AG04450 (cell line): Measurements from ENCODE around the gene CENPC. TPM values are rescaled to one million over a fixed set of nuclear protein-coding genes. Genes with fewer than 3 reads are reported as not detected.

ENCODE experiments used
- CTCF ChIA-PET: fragments of 300-600, 350-600 bp; formaldehyde crosslinking; extraction: SDS; loops from one replicate; lab custom pipeline; 2022; ENCODE audit warnings: antibody characterized with exemption, inconsistent platforms; lab: Charles Lee
- POLR2A ChIA-PET: fragments of 350-600 bp; formaldehyde crosslinking; extraction: SDS; loops from one replicate; lab custom pipeline; 2021; ENCODE audit warnings: antibody characterized with exemption, inconsistent platforms; lab: Yijun Ruan, JAX
- DNase-seq: peaks from one replicate; pipeline ENCODE4 v3.0.0-alpha.2; 2011; ENCODE audit warnings: low read depth, low spot score
- H3K27ac ChIP-seq: one replicate; pipeline ENCODE4 v1.5.1; 2012; ENCODE audit warnings: low read depth, low read length, control low read depth
- H3K27me3 ChIP-seq: one replicate; pipeline ENCODE4 v1.6.0; 2012; ENCODE audit warnings: low read length; ENCODE audit not compliant: control insufficient read depth, insufficient read depth
- H3K4me3 ChIP-seq: 2 replicates; pipeline ENCODE4 v1.5.1; 2011; ENCODE audit warnings: mild to moderate bottlenecking, low read depth, low read length, control low read depth
- H3K9me3 ChIP-seq: 2 replicates; pipeline ENCODE4 v1.5.1; 2012; ENCODE audit warnings: low read length; ENCODE audit not compliant: control insufficient read depth, insufficient read depth
- polyA plus RNA-seq: library from polyadenylated mRNA; depleted of rRNA; stranded (reverse); fragments of >200 nt; gene quantifications from 2 replicates; pipeline ENCODE4 v1.2.3, GENCODE V29; 2011
- TF ChIP-seq, protein P1 (sequence below): IDR thresholded peaks from 2 replicates; pipeline ENCODE4 v1.5.1; 2011; ENCODE audit warnings: low read depth, low read length, control low read depth, inconsistent platforms

Gene CENPC
- polyA plus RNA-seq, 1 experiment = 8.0 TPM

DNA sequence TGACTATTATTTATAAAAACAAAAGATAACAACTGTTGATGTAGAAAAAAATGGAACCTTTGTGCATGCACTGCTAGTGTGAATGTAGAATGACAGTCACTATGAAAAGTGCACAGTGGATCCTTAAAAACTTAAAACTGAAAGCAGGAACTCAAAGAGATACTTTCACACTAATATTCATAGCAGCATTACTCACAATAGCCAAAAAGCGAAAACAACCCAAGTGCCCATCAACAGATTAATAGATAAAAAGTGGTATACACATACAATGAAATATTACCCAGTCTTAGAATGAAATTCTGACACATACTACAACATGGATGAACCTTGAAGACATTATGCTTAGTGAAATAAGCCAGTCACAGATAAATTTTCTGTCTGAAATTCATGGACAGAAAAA lies 23.8 kb downstream of the CENPC start:
- Histone ChIP-seq H3K4me3 (no peak overlapping the region), H3K9me3 (no peaks in the 10 kb centered on the region), H3K27me3 (no peaks in the 10 kb centered on the region), H3K27ac (no peak overlapping the region)
- ChIA-PET POLR2A (no interaction called here), CTCF (no interaction called here)
- TF ChIP-seq, protein P1, sequence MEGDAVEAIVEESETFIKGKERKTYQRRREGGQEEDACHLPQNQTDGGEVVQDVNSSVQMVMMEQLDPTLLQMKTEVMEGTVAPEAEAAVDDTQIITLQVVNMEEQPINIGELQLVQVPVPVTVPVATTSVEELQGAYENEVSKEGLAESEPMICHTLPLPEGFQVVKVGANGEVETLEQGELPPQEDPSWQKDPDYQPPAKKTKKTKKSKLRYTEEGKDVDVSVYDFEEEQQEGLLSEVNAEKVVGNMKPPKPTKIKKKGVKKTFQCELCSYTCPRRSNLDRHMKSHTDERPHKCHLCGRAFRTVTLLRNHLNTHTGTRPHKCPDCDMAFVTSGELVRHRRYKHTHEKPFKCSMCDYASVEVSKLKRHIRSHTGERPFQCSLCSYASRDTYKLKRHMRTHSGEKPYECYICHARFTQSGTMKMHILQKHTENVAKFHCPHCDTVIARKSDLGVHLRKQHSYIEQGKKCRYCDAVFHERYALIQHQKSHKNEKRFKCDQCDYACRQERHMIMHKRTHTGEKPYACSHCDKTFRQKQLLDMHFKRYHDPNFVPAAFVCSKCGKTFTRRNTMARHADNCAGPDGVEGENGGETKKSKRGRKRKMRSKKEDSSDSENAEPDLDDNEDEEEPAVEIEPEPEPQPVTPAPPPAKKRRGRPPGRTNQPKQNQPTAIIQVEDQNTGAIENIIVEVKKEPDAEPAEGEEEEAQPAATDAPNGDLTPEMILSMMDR = no peak
- DNase-seq = no peak

DNA sequence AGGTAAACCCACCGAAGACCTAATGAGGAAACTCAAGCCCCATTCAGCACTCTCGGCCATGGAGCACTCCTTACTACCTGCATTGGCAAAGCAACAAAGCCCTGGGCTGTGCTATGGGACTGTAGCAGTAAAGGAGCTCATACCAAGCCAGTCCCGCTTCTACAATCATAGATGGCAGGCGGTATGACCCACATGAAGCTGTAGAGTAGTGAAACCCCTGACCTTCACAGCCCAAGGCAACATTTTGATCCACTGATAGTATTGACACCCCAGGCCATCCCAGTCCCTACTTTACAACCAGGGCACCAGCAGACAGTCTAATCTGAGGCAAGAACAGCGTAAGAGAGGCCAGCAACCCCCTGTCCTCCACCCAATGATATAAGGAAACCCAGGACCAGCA lies 25.2 kb downstream of the CENPC start:
- ChIA-PET POLR2A (no interaction called here), CTCF (no interaction called here)
- H3K27me3 ChIP-seq = no peaks in the 10 kb centered on the region
- no peak for DNase-seq
- no peaks in the 10 kb centered on the region for H3K9me3 ChIP-seq
- no peak overlapping the region for H3K27ac ChIP-seq
- TF ChIP-seq, protein P1 = no peak
- no peak overlapping the region for H3K4me3 ChIP-seq

DNA sequence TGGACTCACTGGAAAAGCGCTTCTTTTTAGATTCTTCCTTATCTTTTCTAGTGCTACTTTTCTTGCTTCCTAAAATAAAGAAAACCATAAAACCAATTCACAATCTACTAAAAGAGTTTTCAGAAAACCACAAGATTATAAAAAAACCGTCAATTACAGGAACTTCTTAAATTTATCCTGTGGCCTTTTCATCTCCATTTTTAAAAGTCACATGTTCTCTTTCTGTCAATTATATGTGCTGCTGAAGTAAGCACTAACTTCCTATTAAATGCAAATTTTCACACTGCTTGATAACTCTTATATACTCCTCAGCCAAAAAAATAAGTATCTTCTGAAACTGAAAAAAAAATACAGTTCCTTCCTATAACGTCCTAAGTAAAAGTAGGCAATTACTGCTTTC lies 32.8 kb downstream of the CENPC start:
- TF ChIP-seq, protein P1 = no peak
- H3K27ac ChIP-seq = no peak overlapping the region
- POLR2A ChIA-PET = no interaction called here
- no peak overlapping the region for H3K4me3 ChIP-seq
- H3K9me3 ChIP-seq = no peaks in the 10 kb centered on the region
- CTCF ChIA-PET = no interaction called here
- DNase-seq = no peak
- H3K27me3 ChIP-seq = no peaks in the 10 kb centered on the region

DNA sequence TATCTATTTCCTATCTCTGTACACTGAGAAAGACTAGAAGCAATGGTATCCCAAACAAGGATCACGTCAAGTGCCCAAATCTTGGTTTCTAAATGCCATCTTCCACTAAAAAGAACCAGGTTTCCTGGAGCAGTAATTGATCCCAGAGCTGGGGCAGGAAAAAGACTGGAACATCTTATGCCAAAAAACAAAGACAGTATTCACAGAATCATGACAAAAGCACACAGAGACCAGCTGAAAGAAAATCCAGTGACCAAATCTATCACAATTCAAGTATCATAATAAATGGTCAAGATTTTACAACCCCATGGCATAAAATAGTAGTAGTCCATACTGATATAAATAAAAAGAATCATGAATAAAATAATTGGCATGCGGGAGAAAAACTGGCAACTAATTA lies 44.9 kb downstream of the CENPC start:
- ChIA-PET CTCF (no interaction called here), POLR2A (no interaction called here)
- TF ChIP-seq, protein P1 = no peak
- H3K9me3 ChIP-seq = no peaks in the 10 kb centered on the region
- no peak for DNase-seq
- no peak overlapping the region for H3K4me3 ChIP-seq
- no peak overlapping the region for H3K27ac ChIP-seq
- no peaks in the 10 kb centered on the region for H3K27me3 ChIP-seq

DNA sequence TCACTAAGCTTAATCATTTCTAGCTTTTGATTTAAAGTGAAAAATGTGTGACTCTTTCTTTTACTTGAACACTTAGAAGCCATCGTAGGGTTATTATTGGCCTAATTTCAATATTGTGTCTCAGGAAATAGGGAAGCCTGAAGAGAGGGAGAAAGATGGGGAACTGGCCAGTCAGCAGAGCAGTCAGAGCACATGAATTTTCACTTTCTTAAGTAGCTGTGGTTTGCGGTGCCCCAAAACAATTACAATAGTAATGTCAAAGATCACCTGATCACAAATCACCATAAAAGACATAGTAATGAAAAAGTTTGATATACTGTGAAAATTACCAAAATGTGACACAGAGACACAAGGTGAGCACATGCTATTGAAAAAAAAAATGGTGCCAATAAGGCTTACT lies 45.5 kb downstream of the CENPC start:
- ChIA-PET POLR2A (no interaction called here), CTCF (no interaction called here)
- H3K27ac ChIP-seq = no peak overlapping the region
- no peaks in the 10 kb centered on the region for H3K27me3 ChIP-seq
- no peak overlapping the region for H3K4me3 ChIP-seq
- no peak for DNase-seq
- TF ChIP-seq, protein P1 = no peak
- H3K9me3 ChIP-seq = no peaks in the 10 kb centered on the region
